ENCODE measurements around the gene RGS11. TPM values are rescaled to one million over a fixed set of nuclear protein-coding genes. Genes with fewer than 3 reads are reported as not detected.

Gene RGS11
- total RNA-seq, 1 experiment from 2014 or later: 2.9 TPM

DNA sequence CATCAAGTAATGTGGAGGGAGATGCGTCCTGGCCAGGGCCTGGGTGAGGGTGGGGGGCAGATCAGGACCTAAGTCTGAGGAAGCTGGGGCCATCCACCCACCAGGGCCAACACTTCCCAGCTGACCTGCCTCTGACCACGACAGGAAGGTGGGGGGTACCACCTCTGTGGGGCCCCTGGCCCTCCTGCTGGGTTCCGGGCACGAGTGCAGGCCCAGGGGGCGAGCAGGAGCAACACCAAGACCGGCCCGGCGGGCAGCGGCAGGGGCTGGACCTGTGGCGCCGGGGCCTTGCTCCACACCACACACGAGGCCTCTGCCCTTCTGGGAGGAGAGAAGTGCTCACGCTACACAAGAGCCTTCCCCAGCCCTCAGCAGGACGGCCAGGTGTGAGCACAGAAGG is 20.5 kb upstream of the RGS11 start:
- no peaks in the 10 kb centered on the region for H4K20me1 ChIP-seq (ENCODE audit: control insufficient read depth, insufficient read depth, insufficient read length)
- no peak overlapping the region for H2BK15ac ChIP-seq (ENCODE audit: low read depth, low read length)
- no peaks in the 10 kb centered on the region for H3K79me1 ChIP-seq (ENCODE audit: insufficient read depth, low read depth, low read length, poor library complexity, severe bottlenecking)
- H3K79me2 ChIP-seq (ENCODE audit: insufficient read depth, low read length): no peaks in the 10 kb centered on the region
- H2BK12ac ChIP-seq (ENCODE audit: insufficient read length, low read depth, low read length): no peak overlapping the region
- H3K27ac Mint-ChIP-seq: no peak overlapping the region
- no peak for DNase-seq
- H2BK5ac ChIP-seq (ENCODE audit: insufficient read length, low read length): no peak overlapping the region
- no peak overlapping the region for H3K4me3 Mint-ChIP-seq
- no peak overlapping the region for H2BK20ac ChIP-seq (ENCODE audit: low read depth, low read length, poor library complexity, severe bottlenecking)
- TF ChIP-seq, protein P1, sequence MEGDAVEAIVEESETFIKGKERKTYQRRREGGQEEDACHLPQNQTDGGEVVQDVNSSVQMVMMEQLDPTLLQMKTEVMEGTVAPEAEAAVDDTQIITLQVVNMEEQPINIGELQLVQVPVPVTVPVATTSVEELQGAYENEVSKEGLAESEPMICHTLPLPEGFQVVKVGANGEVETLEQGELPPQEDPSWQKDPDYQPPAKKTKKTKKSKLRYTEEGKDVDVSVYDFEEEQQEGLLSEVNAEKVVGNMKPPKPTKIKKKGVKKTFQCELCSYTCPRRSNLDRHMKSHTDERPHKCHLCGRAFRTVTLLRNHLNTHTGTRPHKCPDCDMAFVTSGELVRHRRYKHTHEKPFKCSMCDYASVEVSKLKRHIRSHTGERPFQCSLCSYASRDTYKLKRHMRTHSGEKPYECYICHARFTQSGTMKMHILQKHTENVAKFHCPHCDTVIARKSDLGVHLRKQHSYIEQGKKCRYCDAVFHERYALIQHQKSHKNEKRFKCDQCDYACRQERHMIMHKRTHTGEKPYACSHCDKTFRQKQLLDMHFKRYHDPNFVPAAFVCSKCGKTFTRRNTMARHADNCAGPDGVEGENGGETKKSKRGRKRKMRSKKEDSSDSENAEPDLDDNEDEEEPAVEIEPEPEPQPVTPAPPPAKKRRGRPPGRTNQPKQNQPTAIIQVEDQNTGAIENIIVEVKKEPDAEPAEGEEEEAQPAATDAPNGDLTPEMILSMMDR (conservative IDR thresholded peaks at IDR 0.05): no peak
- no peaks in the 10 kb centered on the region for H3K9me3 ChIP-seq (ENCODE audit: control insufficient read depth, low read depth, low read length)
- no peaks in the 10 kb centered on the region for H3K9me3 Mint-ChIP-seq
- no peak overlapping the region for H4K91ac ChIP-seq (ENCODE audit: insufficient read length, low read depth, low read length)
- WGBS (ENCODE audit: extremely low coverage, insufficient read length, low lambda C conversion rate): no CpG with 5 or more reads among the region's 14 CpGs
- H3K4me1 ChIP-seq (ENCODE audit: insufficient read depth, low read length): no peaks in the 10 kb centered on the region
- H3K27me3 ChIP-seq (ENCODE audit: insufficient read depth, low read length): no peaks in the 10 kb centered on the region
- H4K8ac ChIP-seq (replicated peaks; ENCODE audit: insufficient read length, low read depth, low read length): no peak overlapping the region
- H3T11ph ChIP-seq (ENCODE audit: low read length): no peak overlapping the region
- H4K5ac ChIP-seq (ENCODE audit: insufficient read length, low read depth, low read length): no peak overlapping the region
- H2AK5ac ChIP-seq (ENCODE audit: insufficient read length, low read length): no peak overlapping the region
- peaks cover 10 to 36% (median 27%) of the 10 kb centered on the region in 3 experiments; a peak in 6 of 7 replicates for H3K36me3 Mint-ChIP-seq (ENCODE audit: insufficient read depth in 1 of 3, low read depth in 3 of 3)
- no peak overlapping the region for H3K18ac ChIP-seq (ENCODE audit: insufficient read length, low read depth, low read length)
- H2AFZ ChIP-seq (ENCODE audit: low read length): no peak overlapping the region
- no peak overlapping the region for H3K14ac ChIP-seq (ENCODE audit: insufficient read depth, low read length)
- no peaks in the 10 kb centered on the region for H3K23me2 ChIP-seq (ENCODE audit: insufficient read length, low read depth, low read length, poor library complexity, severe bottlenecking)
- no peak overlapping the region for H3K56ac ChIP-seq (ENCODE audit: insufficient read length, low read depth, low read length)
- H3K4me1 Mint-ChIP-seq: no peaks in the 10 kb centered on the region
- no peak overlapping the region for H2BK120ac ChIP-seq (ENCODE audit: low read depth, low read length, poor library complexity, severe bottlenecking)
- no peak overlapping the region for H3K23ac ChIP-seq (ENCODE audit: insufficient read length, low read depth, low read length)
- H3K4me2 ChIP-seq (ENCODE audit: insufficient read depth, insufficient read length, low read length): no peak overlapping the region
- H3K9ac ChIP-seq (ENCODE audit: extremely low read depth, insufficient read length, low read length): no peak overlapping the region
- H3K27me3 Mint-ChIP-seq (ENCODE audit: low read depth): no peaks in the 10 kb centered on the region
- no peak overlapping the region for H3K27ac ChIP-seq (ENCODE audit: insufficient read length, low read depth, low read length)
- H3K4ac ChIP-seq (ENCODE audit: low read depth, low read length): no peak overlapping the region
